Measurements from ENCODE around the gene KCNT1.

DNA sequence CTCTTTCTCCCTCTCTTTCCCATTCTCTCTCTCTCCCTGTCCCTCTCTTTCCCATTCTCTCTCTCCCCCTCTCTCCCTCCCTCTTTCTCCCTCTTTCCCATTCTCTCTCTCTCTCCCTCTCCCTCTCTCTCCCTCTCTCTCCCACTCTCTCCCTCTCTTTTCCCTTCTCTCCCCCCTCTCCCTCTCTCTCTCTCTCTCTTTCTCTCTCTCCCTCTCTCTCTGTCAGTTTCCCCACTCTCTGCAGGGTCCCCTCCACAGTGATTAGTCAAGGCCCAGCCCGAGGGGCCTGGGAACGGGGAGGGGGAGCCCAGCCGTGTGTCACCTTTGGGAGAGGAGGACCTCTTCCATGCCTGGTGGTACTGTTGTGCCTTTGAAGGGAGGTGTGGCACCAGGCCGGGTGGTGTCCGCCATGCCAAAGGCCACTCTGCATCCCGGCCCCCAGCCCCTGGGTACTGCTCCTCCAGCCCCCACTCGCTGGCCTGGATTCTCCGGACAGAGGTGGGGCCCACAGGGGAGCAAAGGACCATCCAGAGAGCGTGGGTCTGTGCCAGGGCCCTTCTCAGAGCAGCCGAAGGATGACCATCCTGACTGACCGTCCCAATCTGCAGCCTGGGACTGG, 25.4 kb downstream of the KCNT1 start:
- TF ChIP-seq, protein P1, sequence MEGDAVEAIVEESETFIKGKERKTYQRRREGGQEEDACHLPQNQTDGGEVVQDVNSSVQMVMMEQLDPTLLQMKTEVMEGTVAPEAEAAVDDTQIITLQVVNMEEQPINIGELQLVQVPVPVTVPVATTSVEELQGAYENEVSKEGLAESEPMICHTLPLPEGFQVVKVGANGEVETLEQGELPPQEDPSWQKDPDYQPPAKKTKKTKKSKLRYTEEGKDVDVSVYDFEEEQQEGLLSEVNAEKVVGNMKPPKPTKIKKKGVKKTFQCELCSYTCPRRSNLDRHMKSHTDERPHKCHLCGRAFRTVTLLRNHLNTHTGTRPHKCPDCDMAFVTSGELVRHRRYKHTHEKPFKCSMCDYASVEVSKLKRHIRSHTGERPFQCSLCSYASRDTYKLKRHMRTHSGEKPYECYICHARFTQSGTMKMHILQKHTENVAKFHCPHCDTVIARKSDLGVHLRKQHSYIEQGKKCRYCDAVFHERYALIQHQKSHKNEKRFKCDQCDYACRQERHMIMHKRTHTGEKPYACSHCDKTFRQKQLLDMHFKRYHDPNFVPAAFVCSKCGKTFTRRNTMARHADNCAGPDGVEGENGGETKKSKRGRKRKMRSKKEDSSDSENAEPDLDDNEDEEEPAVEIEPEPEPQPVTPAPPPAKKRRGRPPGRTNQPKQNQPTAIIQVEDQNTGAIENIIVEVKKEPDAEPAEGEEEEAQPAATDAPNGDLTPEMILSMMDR (conservative IDR thresholded peaks at IDR 0.05; ENCODE audit: low read depth, low read length), result no peak
- TF ChIP-seq EZH2 (IDR thresholded peaks at IDR 0.05; ENCODE audit: borderline replicate concordance, low read depth, low read length, poor library complexity, severe bottlenecking), result no peak
